B cell (primary cell): ENCODE data around the gene FHIT. TPM values are rescaled to one million over a fixed set of nuclear protein-coding genes. Genes with fewer than 3 reads are reported as not detected.

ENCODE experiments used
- ATAC-seq: fragments of 200-7000 bp; cut with Tn5 transposase; one replicate; pipeline ENCODE4 v1.10.0; 2021; ENCODE audit warnings: low read depth, mild to moderate bottlenecking, moderate number of reproducible peaks, moderate library complexity
- CTCF ChIA-PET: fragments of 350-600 bp; sonication (Branson Sonifier 250); formaldehyde crosslinking; loops from one replicate; lab custom pipeline; 2021; ENCODE audit warnings: antibody characterized with exemption, inconsistent platforms; lab: Charles Lee
- POLR2A ChIA-PET: fragments of 350-600 bp; sonication (Branson Sonifier 250); formaldehyde crosslinking; loops from one replicate; lab custom pipeline; 2021; ENCODE audit warnings: antibody characterized with exemption; lab: Charles Lee
- DNase-seq: peaks from one replicate; pipeline ENCODE4 v3.0.0; 2013
- H2AFZ ChIP-seq: 2 replicates; pipeline ENCODE4 v1.6.1; 2012; ENCODE audit warnings: mild to moderate bottlenecking, low read depth, low read length; ENCODE audit not compliant: insufficient read depth, poor library complexity, severe bottlenecking
- H3K27ac ChIP-seq, 2 donors: 1 replicate in 1 of 2; 2 replicates in 1 of 2; pipeline ENCODE4 v1.5.1; 2012 to 2013; ENCODE audit warnings: low read length in 2 of 2, mild to moderate bottlenecking in 2 of 2, moderate library complexity in 1 of 2
- H3K27me3 ChIP-seq, 4 experiments: fragments of 200-600 bp in 1 of 4; sonication (generic) in 1 of 4; replicated peaks in 1 of 4; 1 replicate in 2 of 4; 2 replicates in 2 of 4; pipeline versions ENCODE4 v1.6.1 to v1.7.0; 2013 to 2016; ENCODE audit warnings: low read length in 3 of 4, mild to moderate bottlenecking in 2 of 4, mixed read lengths in 1 of 4, moderate library complexity in 1 of 4; ENCODE audit not compliant: insufficient read depth in 4 of 4, control insufficient read depth in 3 of 4; ENCODE audit errors: control extremely low read depth in 1 of 4
- H3K36me3 ChIP-seq, 2 experiments: replicated peaks in 1 of 2; 1 replicate in 1 of 2; 2 replicates in 1 of 2; pipeline versions ENCODE4 v1.6.1 to v1.7.1; 2013; ENCODE audit warnings: low read length in 1 of 2; ENCODE audit not compliant: insufficient read depth in 2 of 2, control insufficient read depth in 1 of 2; ENCODE audit errors: control extremely low read depth in 1 of 2, extremely low read depth in 1 of 2
- H3K4me1 ChIP-seq, 2 donors: fragments of 200-600 bp in 1 of 2; sonication (generic) in 1 of 2; 1 replicate in 1 of 2; 2 replicates in 1 of 2; pipeline versions ENCODE4 v1.5.1 to v1.6.1; 2013 to 2017; ENCODE audit warnings: low read length in 2 of 2; ENCODE audit not compliant: control insufficient read depth in 2 of 2, insufficient read depth in 2 of 2
- H3K4me2 ChIP-seq: replicated peaks from 2 replicates; pipeline ENCODE3; 2012; ENCODE audit warnings: mild to moderate bottlenecking, low read depth, low read length; ENCODE audit not compliant: poor library complexity, severe bottlenecking
- H3K4me3 ChIP-seq, 5 experiments: fragments of 200-600 bp in 1 of 5; sonication (generic) in 1 of 5; 1 replicate in 3 of 5; 2 replicates in 2 of 5; pipeline versions ENCODE4 v1.5.1 to v1.7.0; 2011 to 2016; ENCODE audit warnings: low read length in 4 of 5, mild to moderate bottlenecking in 4 of 5, low read depth in 2 of 5, control low read depth in 1 of 5, moderate library complexity in 1 of 5; ENCODE audit not compliant: insufficient read depth in 1 of 5; ENCODE audit errors: control extremely low read depth in 1 of 5, extremely low read depth in 1 of 5
- H3K79me2 ChIP-seq: fragments of 200-600 bp; sonication (generic); one replicate; pipeline ENCODE4 v1.6.0; 2016; ENCODE audit warnings: low read length; ENCODE audit not compliant: control insufficient read depth, insufficient read depth
- H3K9ac ChIP-seq: fragments of 200-600 bp; sonication (generic); 2 replicates; pipeline ENCODE4 v1.6.1; 2017; ENCODE audit warnings: mild to moderate bottlenecking, low read length, moderate library complexity
- H3K9me3 ChIP-seq, 3 donors: one replicate each; pipeline versions ENCODE4 v1.6.1 to v1.7.1; 2013; ENCODE audit warnings: low read length in 2 of 3; ENCODE audit not compliant: control insufficient read depth in 2 of 3, insufficient read depth in 1 of 3; ENCODE audit errors: control extremely low read depth in 1 of 3
- H4K20me1 ChIP-seq: 2 replicates; pipeline ENCODE4 v1.6.0; 2012; ENCODE audit warnings: mild to moderate bottlenecking, low read length; ENCODE audit not compliant: insufficient read depth, control insufficient read depth, poor library complexity, severe bottlenecking
- H3K27ac Mint-ChIP-seq: one replicate; pipeline ENCODE4 v1.8.0; 2021; ENCODE audit warnings: mixed read lengths
- H3K27me3 Mint-ChIP-seq: one replicate; pipeline ENCODE4 v1.8.0; 2021; ENCODE audit warnings: mixed read lengths
- H3K4me1 Mint-ChIP-seq: one replicate; pipeline ENCODE4 v1.8.0; 2021; ENCODE audit warnings: mixed read lengths
- H3K4me3 Mint-ChIP-seq: one replicate; pipeline ENCODE4 v1.8.0; 2021; ENCODE audit warnings: mixed read lengths
- H3K9me3 Mint-ChIP-seq: one replicate; pipeline ENCODE4 v1.8.0; 2022; ENCODE audit warnings: mixed read lengths; ENCODE audit not compliant: insufficient read depth
- EZH2 ChIP-seq: IDR thresholded peaks from 2 replicates; pipeline ENCODE4 v1.6.1; 2012; ENCODE audit warnings: borderline replicate concordance, low read depth, mild to moderate bottlenecking, moderate library complexity, low read length; ENCODE audit not compliant: insufficient read depth, poor library complexity, severe bottlenecking
- WGBS: methylation state at CpG from one replicate; pipeline ENCODE4 v1.1.5; 2013; ENCODE audit warnings: missing lambda C conversion rate; ENCODE audit not compliant: insufficient coverage; 5-methylcytosine and 5-hydroxymethylcytosine counted together
- intact Hi-C: fragments of 100-400 bp; cut with micrococcal nuclease; formaldehyde crosslinking; loops from one replicate; pipeline ENCODE4 v1.10.0; 2022
- polyA plus RNA-seq: library from polyadenylated mRNA; depleted of rRNA; stranded (reverse); fragments of >200 nt; gene quantifications from 2 replicates; pipeline ENCODE4 v1.2.3, GENCODE V29; 2012
- total RNA-seq, 2 donors: library from RNA; stranded (reverse); fragments of 120-200 nt in 1 of 2; gene quantifications; 1 replicate in 1 of 2; 2 replicates in 1 of 2; pipeline versions ENCODE4 v1.2.3 to v1.2.4, GENCODE V29; 2013 to 2022
- TF ChIP-seq, protein P1 (sequence below): fragments of 200-600 bp; IDR thresholded peaks from one replicate; pipeline ENCODE4 v1.8.0; 2022; ENCODE audit warnings: antibody characterized with exemption, mild to moderate bottlenecking

Gene FHIT
- total and polyA plus RNA-seq, 2 donors (not counting 1 experiment from before 2014, with no cell fraction given), result 1.7 to 7.8 TPM

DNA sequence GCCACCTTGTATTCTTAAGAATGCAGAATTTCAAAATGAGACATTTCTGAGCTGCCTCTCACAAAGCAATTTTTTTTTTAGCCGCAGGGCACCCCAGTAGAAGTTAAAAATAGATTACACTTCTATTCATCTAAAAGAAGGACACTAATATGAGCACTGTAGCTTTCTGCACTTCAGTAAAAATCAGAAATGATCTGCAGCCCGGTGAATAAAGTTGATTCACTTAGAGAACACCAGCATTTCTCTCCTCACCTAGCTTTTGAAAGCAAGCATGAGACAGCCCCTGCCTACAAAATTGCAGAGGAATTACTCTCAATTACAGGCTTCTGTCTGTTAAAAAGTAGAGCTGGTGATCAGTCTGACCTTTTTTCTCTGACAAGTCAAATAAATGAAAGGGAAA is 1062.4 kb downstream of the FHIT start:
- TF ChIP-seq EZH2, result no peak
- TF ChIP-seq, protein P1, sequence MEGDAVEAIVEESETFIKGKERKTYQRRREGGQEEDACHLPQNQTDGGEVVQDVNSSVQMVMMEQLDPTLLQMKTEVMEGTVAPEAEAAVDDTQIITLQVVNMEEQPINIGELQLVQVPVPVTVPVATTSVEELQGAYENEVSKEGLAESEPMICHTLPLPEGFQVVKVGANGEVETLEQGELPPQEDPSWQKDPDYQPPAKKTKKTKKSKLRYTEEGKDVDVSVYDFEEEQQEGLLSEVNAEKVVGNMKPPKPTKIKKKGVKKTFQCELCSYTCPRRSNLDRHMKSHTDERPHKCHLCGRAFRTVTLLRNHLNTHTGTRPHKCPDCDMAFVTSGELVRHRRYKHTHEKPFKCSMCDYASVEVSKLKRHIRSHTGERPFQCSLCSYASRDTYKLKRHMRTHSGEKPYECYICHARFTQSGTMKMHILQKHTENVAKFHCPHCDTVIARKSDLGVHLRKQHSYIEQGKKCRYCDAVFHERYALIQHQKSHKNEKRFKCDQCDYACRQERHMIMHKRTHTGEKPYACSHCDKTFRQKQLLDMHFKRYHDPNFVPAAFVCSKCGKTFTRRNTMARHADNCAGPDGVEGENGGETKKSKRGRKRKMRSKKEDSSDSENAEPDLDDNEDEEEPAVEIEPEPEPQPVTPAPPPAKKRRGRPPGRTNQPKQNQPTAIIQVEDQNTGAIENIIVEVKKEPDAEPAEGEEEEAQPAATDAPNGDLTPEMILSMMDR, result no peak
- no CpG with 5 or more reads among the region's 2 CpGs for WGBS
- peaks cover 4% of the 10 kb centered on the region for H3K27me3 Mint-ChIP-seq
- Histone ChIP-seq H4K20me1 (no peaks in the 10 kb centered on the region), H3K36me3 (no peaks in the 10 kb centered on the region), H3K27me3 (no peaks in the 10 kb centered on the region), H3K4me1 (no peaks in the 10 kb centered on the region), H3K79me2 (no peaks in the 10 kb centered on the region), H3K27ac (no peak overlapping the region), H2AFZ (no peak overlapping the region), H3K9ac (no peak overlapping the region), H3K9me3 (no peaks in the 10 kb centered on the region), H3K4me3 (no peak overlapping the region), H3K4me2 (no peak overlapping the region)
- no peaks in the 10 kb centered on the region for H3K9me3 Mint-ChIP-seq
- ChIA-PET POLR2A (no interaction called here), CTCF (no interaction called here)
- H3K27ac Mint-ChIP-seq, result no peak overlapping the region
- no peak for DNase-seq
- intact Hi-C loops, result no loop called here
- H3K4me1 Mint-ChIP-seq, result peaks cover 3% of the 10 kb centered on the region
- no peak overlapping the region for H3K4me3 Mint-ChIP-seq
- no peak for ATAC-seq

DNA sequence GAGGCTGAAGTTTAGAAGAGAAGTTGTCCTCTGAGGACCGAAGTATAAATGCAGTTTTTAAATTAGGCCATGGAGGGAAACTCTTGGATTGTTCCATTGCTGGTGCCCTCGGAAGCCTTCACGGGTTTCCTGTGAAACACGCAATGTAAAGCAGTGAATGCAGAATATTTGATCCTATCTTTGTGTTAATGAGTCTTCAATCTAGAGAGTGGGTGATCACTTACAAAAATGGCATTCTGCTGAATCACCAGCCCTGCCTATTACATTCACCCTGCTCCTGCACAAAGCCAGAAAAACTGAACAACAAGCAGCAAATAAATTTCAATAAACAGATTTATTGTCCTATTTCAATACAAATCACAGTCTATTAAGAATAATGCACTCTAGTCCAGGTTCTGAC is 1063.9 kb downstream of the FHIT start:
- ATAC-seq (no peak), DNase-seq (no peak)
- H3K36me3 ChIP-seq, result no peaks in the 10 kb centered on the region
- no peaks in the 10 kb centered on the region for H3K4me1 ChIP-seq
- no peak overlapping the region for H3K9ac ChIP-seq
- H3K4me3 ChIP-seq, result no peak overlapping the region
- no peak overlapping the region for H3K27ac ChIP-seq
- Mint-ChIP-seq H3K4me1 (peaks cover 3% of the 10 kb centered on the region), H3K27me3 (peaks cover 4% of the 10 kb centered on the region), H3K4me3 (no peak overlapping the region), H3K9me3 (no peaks in the 10 kb centered on the region), H3K27ac (no peak overlapping the region)
- no peaks in the 10 kb centered on the region for H4K20me1 ChIP-seq
- H2AFZ ChIP-seq, result no peak overlapping the region
- no peak overlapping the region for H3K4me2 ChIP-seq
- no peaks in the 10 kb centered on the region for H3K9me3 ChIP-seq
- no peak for TF ChIP-seq EZH2
- TF ChIP-seq, protein P1, result no peak
- 92% methylated on average over 4 of the region's 4 CpGs for WGBS
- no peaks in the 10 kb centered on the region for H3K27me3 ChIP-seq
- H3K79me2 ChIP-seq, result no peaks in the 10 kb centered on the region
- ChIA-PET POLR2A (no interaction called here), CTCF (no interaction called here)
- intact Hi-C loops, result no loop called here
